ENCODE data around the gene SLC27A3.

SLC27A3 gene

DNA sequence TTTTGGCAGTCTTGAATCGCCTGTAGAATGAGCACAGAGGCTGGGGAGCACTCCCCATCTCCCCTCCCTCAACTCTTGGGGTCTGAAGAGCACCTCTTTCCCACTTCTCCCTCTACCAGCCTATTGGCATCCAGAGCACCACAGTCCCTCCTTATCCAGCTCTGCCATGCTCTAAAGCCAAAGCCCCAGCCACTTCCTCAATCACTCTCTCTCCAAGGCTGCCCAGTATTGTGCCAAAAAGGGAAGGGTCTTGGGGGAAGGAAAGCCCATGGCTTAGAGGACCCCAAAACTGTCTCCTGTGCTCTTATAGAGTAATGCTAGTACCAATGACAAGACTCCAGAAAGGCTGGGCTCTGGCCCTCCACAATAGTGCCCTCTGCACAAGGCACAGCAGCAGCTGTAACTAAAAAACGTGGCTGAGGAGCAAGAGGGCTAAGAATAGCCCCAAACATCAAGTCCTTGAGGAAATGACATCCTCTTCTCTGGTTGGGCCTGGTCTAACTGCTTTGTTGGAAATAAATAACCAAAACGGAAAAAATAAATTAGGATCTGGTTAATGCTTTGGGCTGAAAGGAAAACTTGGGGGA lies 28.4 kb downstream of the SLC27A3 start:
- TF ChIP-seq, protein P1, sequence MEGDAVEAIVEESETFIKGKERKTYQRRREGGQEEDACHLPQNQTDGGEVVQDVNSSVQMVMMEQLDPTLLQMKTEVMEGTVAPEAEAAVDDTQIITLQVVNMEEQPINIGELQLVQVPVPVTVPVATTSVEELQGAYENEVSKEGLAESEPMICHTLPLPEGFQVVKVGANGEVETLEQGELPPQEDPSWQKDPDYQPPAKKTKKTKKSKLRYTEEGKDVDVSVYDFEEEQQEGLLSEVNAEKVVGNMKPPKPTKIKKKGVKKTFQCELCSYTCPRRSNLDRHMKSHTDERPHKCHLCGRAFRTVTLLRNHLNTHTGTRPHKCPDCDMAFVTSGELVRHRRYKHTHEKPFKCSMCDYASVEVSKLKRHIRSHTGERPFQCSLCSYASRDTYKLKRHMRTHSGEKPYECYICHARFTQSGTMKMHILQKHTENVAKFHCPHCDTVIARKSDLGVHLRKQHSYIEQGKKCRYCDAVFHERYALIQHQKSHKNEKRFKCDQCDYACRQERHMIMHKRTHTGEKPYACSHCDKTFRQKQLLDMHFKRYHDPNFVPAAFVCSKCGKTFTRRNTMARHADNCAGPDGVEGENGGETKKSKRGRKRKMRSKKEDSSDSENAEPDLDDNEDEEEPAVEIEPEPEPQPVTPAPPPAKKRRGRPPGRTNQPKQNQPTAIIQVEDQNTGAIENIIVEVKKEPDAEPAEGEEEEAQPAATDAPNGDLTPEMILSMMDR (IDR thresholded peaks at IDR 0.05; ENCODE audit: low read depth, low read length) = no peak
- DNase-seq (ENCODE audit: extremely low read depth, low read depth) = no peak

DNA sequence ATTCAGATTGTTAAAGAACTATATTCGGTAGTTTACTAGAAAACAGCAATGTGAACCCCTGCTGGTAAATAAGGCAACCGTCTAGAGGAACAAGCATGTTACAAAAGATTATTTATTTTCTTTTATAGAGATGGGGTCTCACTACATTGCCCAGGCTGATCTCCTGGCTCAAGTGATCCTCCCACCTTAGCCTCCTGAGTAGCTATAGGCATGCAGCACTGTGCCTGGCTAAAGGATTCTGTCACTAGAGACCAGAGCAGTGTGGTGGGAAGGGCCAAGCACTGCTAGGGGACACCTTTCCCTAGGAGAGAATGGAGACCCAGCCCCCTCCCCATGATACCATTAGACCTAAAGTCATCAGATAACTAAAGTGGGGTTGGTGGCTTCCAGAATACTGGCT lies 28.9 kb downstream of the SLC27A3 start:
- TF ChIP-seq, protein P1 (IDR thresholded peaks at IDR 0.05; ENCODE audit: low read depth, low read length) = no peak

DNA sequence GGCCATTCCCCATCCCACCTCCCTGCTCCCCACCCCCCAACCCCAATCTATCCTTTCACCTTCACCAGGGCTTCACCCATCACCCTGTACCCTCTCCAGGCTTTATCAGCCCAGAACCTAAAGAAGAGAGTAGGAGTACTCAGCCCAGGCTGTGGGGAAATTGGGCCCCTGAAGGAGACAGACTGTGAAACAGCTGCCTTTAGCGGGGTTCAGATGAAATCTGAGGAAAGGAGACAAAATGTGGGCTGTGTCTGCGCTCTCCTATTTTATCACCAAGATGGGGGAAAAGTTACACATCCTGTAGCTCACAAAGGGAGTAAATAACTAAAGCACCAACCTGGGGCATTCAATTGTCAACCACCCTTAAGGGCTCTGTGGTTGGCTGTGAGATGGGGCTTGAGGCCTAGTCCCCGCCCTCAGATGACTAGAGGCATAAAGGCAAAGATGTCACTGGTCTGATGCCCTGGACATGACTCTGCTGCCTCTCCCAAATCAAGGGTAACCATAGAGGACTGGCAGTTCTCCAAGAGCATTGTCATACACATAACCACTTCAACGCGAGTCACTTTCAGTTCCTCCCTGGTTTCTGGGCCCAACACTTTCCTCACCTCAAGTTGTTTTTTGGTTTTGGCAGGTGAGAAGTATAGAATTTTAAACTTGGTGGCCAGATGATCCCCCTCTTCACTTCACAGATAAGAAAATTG lies 30.0 kb downstream of the SLC27A3 start:
- peak; percentile 45 for DNase-seq (ENCODE audit: extremely low read depth, low read depth)
- TF ChIP-seq, protein P1 (IDR thresholded peaks at IDR 0.05; ENCODE audit: low read depth, low read length) = no peak

More for the DNA sequence above, 28.9 kb downstream of the SLC27A3 start:
- DNase-seq (ENCODE audit: extremely low read depth, low read depth) = no peak

DNA sequence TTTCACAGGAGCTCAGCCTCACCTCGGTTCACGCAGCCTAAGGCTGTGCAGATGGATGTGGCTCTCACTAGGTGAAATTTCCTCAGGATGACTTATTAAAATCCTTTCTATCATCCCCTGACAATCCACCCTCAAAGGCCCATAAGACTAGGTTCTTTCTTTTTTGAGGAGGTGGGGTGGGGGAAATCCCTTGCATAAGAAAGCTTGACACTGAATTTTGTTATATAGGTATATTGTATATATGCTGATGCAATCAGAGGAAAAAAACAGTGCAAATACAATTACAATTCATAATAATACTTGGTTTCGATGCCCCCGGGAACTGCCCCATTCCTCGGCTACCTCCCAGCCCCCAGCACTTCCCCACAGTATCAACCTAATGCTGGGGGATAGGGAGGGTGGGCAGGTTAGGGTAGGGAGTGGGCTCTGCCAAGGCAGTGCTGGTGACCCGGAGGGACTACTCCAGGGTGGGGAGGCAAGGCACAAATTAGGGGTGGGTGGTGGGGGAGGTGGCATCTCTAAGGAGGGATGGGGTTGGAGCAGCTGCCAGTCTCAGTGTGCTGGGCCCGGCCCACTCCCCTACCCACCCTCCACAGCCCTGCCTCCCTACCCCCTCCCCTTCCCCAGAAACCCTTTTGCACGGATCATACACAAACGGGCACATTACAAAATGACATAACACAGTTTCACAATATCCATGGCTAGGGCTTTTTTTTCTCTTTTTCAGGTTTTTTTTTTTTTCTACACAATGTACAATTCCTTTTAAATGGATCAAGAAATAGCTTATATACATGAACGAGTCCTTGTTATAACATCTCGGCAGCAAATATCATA lies 30.9 kb downstream of the SLC27A3 start:
- no peak for DNase-seq (ENCODE audit: extremely low read depth, low read depth)

DNA sequence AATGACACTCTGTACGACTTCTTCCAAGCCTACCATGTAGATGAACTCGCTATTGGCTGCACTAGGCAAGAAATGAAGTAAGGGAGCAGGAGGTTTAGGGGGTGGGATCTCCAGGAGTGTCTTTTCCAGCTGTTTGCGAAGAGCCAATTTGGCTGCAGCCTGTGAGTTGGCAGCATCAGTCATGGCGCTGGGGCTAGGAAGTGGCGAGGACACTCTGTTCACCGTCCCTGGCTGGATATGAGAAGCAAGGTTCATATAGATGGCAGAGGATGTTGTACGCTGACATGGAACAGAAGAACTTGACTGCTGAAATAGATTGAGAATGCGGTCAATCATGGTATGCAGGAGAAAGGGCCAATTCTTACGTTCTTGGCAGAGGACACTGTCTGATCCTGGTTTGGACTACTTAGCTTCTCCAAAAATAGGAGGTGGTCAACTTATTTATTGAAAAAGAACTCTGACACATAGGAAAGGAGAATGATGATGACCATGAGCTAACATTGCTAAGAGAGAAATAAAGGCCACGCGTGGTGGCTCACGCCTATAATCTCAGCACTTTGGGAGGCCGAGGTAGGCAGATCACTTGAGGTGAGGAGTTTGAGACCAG lies 41.2 kb downstream of the SLC27A3 start:
- DNase-seq (ENCODE audit: extremely low read depth, low read depth) = no peak

More for the DNA sequence above, 30.9 kb downstream of the SLC27A3 start:
- TF ChIP-seq, protein P1 (IDR thresholded peaks at IDR 0.05; ENCODE audit: low read depth, low read length) = no peak

DNA sequence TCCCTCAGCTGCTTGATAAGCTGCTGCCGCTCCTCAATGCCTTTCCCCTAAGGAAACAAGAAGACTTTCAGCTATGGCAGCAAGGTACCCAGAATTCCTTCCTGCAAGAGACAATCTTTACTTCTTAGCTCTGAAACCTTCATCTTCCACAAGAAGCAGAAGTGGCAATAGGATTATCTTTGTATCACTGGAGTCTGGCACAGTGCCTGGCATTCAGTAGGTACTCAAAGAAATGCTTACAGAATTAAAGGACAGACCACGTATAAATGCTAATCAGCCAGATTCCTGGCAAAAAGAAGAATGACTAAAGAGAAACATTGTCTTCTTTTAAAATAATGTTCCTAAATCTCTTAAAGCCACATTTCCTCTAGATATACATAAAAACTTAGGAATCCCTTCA lies 43.7 kb downstream of the SLC27A3 start:
- TF ChIP-seq, protein P1 (IDR thresholded peaks at IDR 0.05; ENCODE audit: low read depth, low read length) = no peak

More for the DNA sequence above, 41.2 kb downstream of the SLC27A3 start:
- TF ChIP-seq, protein P1 (IDR thresholded peaks at IDR 0.05; ENCODE audit: low read depth, low read length) = no peak

More for the DNA sequence above, 43.7 kb downstream of the SLC27A3 start:
- DNase-seq (ENCODE audit: extremely low read depth, low read depth) = no peak

Data from AG09319 (cell line).